OCI-LY7 (cell line): ENCODE measurements around the gene IMPA2. TPM values are rescaled to one million over a fixed set of nuclear protein-coding genes. Genes with fewer than 3 reads are reported as not detected.
"Not testable (repeated sequence)": the region's sequence is repeated elsewhere in the genome, so short reads cannot be mapped to it uniquely, and the experiment has no call there.

ENCODE experiments used
- BruUV-seq: library from RNA; stranded (reverse); fragments of 400-500 nt; replicated peaks from 2 replicates; lab custom pipeline; 2021; lab: Mats Ljungman, UMichigan
- CTCF ChIA-PET: fragments of 300-600 bp; sonication (Branson Sonifier 250); formaldehyde crosslinking; loops from one replicate; lab custom pipeline; 2022; ENCODE audit warnings: antibody characterized with exemption; ENCODE audit not compliant: unreplicated experiment; lab: Charles Lee
- POLR2A ChIA-PET: fragments of 300-600 bp; sonication (Branson Sonifier 250); formaldehyde crosslinking; loops from one replicate; lab custom pipeline; 2022; ENCODE audit warnings: antibody characterized with exemption; lab: Charles Lee
- DNase-seq: peaks from one replicate; pipeline ENCODE4 v3.0.0-alpha.2; 2015; ENCODE audit warnings: low spot score
- H2AFZ ChIP-seq: fragments of 200-600 bp; sonication (generic), shearing (Covaris generic); 2 replicates; pipeline ENCODE4 v1.6.1; 2014; ENCODE audit warnings: mild to moderate bottlenecking, antibody characterized with exemption, low read length, moderate library complexity
- H3K27ac ChIP-seq: fragments of 200-600 bp; sonication (generic); 2 replicates; pipeline ENCODE4 v1.5.1; 2014; ENCODE audit warnings: mixed run types, low read depth, mild to moderate bottlenecking, moderate library complexity, low read length, inconsistent platforms; ENCODE audit not compliant: poor library complexity, severe bottlenecking
- H3K36me3 ChIP-seq: fragments of 200-600 bp; sonication (generic); 2 replicates; pipeline ENCODE4 v1.6.1; 2014; ENCODE audit warnings: mild to moderate bottlenecking, antibody characterized with exemption, low read length, moderate library complexity, mixed read lengths; ENCODE audit not compliant: insufficient read depth
- H3K4me1 ChIP-seq: fragments of 200-600 bp; sonication (generic); 2 replicates; pipeline ENCODE4 v1.5.1; 2014; ENCODE audit warnings: mild to moderate bottlenecking, low read length; ENCODE audit not compliant: insufficient read depth, poor library complexity, severe bottlenecking
- H3K4me2 ChIP-seq: fragments of 200-600 bp; sonication (generic); 2 replicates; pipeline ENCODE4 v1.6.1; 2014; ENCODE audit warnings: mild to moderate bottlenecking, low read length
- H3K4me3 ChIP-seq: fragments of 200-600 bp; sonication (generic); 2 replicates; pipeline ENCODE4 v1.5.1; 2014; ENCODE audit warnings: mild to moderate bottlenecking, low read depth, low read length; ENCODE audit not compliant: poor library complexity, severe bottlenecking
- H3K79me2 ChIP-seq: fragments of 200-600 bp; sonication (generic); 2 replicates; pipeline ENCODE4 v1.6.1; 2016; ENCODE audit warnings: low read depth, mild to moderate bottlenecking, low read length, moderate library complexity, mixed read lengths; ENCODE audit not compliant: insufficient read depth
- H3K9me2 ChIP-seq: fragments of 200-600 bp; sonication (generic); 2 replicates; pipeline ENCODE4 v1.6.1; 2016; ENCODE audit warnings: mild to moderate bottlenecking, low read length, mixed read lengths; ENCODE audit not compliant: insufficient read depth
- H3K9me3 ChIP-seq: fragments of 200-600 bp; sonication (generic); 2 replicates; pipeline ENCODE4 v1.6.1; 2014; ENCODE audit warnings: mild to moderate bottlenecking, mixed run types, low read length, mixed read lengths
- H4K20me1 ChIP-seq: fragments of 200-600 bp; sonication (generic); 2 replicates; pipeline ENCODE4 v1.6.1; 2014; ENCODE audit warnings: mild to moderate bottlenecking, antibody characterized with exemption, low read length, moderate library complexity, mixed read lengths; ENCODE audit not compliant: insufficient read depth
- EZH2phosphoT487 ChIP-seq: fragments of 200-600 bp; sonication (generic); IDR thresholded peaks from 2 replicates; pipeline ENCODE4 v1.6.1; 2018; ENCODE audit warnings: low read depth, borderline replicate concordance, mild to moderate bottlenecking, mixed run types, antibody characterized with exemption, low read length, moderate library complexity, mixed read lengths
- intact Hi-C: fragments of 100-400 bp; cut with micrococcal nuclease; formaldehyde crosslinking; loops from one replicate; pipeline ENCODE4 v1.10.0; 2022; ENCODE audit not compliant: unreplicated experiment
- total RNA-seq, 2 experiments: library from RNA; depleted of rRNA in 1 of 2; stranded (reverse); fragments of >200 nt in 1 of 2; shearing (Covaris generic) in 1 of 2; gene quantifications; 2 replicates each; pipeline ENCODE4 v1.2.3, GENCODE V29; 2014 to 2022
- TF ChIP-seq, protein P1 (sequence below): fragments of 200-600 bp; sonication (generic); conservative IDR thresholded peaks from 2 replicates; pipeline ENCODE4 v1.5.1; 2014; ENCODE audit warnings: mild to moderate bottlenecking, antibody characterized with exemption, low read length, moderate library complexity, mixed read lengths

IMPA2 gene
- total RNA-seq, 2 experiments from 2014 or later = 51.9 to 59.0 TPM

DNA sequence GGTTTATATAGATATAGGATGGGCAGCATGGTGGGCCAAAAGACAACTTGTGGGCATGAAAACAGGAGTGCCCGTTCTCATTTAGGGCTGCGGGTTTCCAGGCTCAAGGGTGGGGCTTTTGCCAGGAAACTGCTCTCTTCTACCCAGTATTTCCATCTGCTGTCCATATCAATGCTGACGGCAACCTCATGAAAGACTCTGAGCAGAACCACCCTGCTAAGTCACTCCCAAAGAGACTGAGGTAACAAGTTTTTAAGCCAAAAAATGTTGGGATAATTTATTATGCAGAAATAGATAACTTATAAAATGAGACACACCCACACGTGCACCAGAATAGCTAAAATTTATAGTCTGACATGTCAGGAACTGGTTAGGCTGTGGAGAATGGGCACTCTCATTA is 37.1 kb upstream of the IMPA2 start:
- BruUV-seq = no TSS peak
- Histone ChIP-seq H3K36me3 (no peaks in the 10 kb centered on the region), H3K9me2 (no peaks in the 10 kb centered on the region), H4K20me1 (no peaks in the 10 kb centered on the region), H3K9me3 (no peaks in the 10 kb centered on the region), H3K27ac (no peak overlapping the region), H3K79me2 (no peaks in the 10 kb centered on the region), H3K4me3 (no peak overlapping the region), H3K4me2 (no peak overlapping the region), H3K4me1 (peaks cover 6% of the 10 kb centered on the region), H2AFZ (no peak overlapping the region)
- ChIA-PET CTCF (no interaction called here), POLR2A (interaction anchor here (1.2 kb wide), 1 partner anchor 79 kb away, joined by 3 read pairs; no protein-coding TSS in a partner anchor)
- DNase-seq = no peak
- intact Hi-C loops = no loop called here
- TF ChIP-seq, protein P1, sequence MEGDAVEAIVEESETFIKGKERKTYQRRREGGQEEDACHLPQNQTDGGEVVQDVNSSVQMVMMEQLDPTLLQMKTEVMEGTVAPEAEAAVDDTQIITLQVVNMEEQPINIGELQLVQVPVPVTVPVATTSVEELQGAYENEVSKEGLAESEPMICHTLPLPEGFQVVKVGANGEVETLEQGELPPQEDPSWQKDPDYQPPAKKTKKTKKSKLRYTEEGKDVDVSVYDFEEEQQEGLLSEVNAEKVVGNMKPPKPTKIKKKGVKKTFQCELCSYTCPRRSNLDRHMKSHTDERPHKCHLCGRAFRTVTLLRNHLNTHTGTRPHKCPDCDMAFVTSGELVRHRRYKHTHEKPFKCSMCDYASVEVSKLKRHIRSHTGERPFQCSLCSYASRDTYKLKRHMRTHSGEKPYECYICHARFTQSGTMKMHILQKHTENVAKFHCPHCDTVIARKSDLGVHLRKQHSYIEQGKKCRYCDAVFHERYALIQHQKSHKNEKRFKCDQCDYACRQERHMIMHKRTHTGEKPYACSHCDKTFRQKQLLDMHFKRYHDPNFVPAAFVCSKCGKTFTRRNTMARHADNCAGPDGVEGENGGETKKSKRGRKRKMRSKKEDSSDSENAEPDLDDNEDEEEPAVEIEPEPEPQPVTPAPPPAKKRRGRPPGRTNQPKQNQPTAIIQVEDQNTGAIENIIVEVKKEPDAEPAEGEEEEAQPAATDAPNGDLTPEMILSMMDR = no peak
- no peak for TF ChIP-seq EZH2phosphoT487

DNA sequence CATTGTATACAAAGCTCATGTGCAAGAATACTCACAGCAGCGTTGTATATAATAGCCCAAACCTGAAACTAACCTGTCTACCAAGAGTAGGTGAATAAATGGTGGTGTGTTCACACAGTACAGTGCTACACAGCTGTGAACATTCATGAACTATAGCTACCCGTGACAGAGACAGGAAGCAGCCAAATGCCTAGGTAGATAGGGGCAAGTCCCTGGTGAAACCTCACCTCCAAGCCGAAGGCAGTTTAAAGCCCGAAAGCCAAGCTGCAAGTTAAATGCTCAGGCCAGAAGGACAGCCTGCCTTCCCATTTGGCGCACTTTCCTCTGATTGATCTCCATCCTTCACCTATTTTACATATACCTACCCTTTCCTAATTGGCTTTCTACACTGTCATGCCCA is 36.5 kb upstream of the IMPA2 start:
- no peak for DNase-seq
- Histone ChIP-seq H4K20me1 (no peaks in the 10 kb centered on the region), H3K9me2 (no peaks in the 10 kb centered on the region), H3K9me3 (no peaks in the 10 kb centered on the region), H3K4me1 (peaks cover 6% of the 10 kb centered on the region), H3K36me3 (no peaks in the 10 kb centered on the region), H3K4me2 (no peak overlapping the region), H3K4me3 (no peak overlapping the region), H3K27ac (no peak overlapping the region), H2AFZ (no peak overlapping the region), H3K79me2 (no peaks in the 10 kb centered on the region)
- intact Hi-C loops = no loop called here
- no TSS peak for BruUV-seq
- TF ChIP-seq, protein P1 = no peak
- TF ChIP-seq EZH2phosphoT487 = no peak
- ChIA-PET POLR2A (interaction anchor here (1.2 kb wide), 1 partner anchor 79 kb away, joined by 3 read pairs; no protein-coding TSS in a partner anchor), CTCF (no interaction called here)

DNA sequence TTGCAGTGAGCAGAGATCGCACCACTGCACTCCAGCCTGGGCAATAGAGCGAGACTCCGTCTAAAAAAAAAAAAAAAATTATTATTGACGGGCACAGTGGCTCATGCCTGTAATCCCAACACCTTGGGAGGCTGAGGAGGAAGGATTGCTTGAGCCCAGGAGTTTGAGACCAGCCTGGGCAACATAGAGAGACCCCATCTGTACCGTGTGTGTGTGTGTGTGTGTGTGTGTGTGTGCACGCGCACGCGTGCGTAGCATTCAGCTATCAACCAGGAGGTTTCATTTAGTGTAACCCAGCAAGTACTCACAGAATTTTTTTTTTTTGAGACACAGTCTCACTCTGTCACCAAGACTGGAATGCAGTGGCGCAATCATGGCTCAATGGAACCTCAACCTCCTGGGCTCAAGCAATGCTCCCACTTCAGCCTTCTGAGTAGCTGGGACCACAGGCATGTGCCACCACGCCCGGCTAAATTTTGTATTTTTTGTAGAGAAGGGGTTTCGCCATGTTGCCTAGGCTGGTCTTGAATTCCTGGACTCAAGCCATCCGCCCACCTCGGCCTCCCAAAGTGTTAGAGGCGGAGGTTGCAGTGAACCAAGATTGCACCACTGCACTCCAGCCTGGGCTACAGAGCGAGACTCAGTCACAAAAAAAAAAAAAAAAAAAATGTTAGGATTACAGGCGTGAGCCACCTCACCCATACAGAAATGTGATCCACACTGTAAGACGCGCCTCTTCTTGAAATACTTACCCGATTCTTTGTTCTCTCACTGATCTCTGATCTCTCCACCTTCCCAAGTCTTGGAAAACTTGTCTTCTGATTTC is 35.3 kb upstream of the IMPA2 start:
- BruUV-seq, intact Hi-C loops, H3K9me3 ChIP-seq, H3K27ac ChIP-seq, H4K20me1 ChIP-seq, H3K9me2 ChIP-seq, H3K79me2 ChIP-seq, DNase-seq, H3K36me3 ChIP-seq, H3K4me1 ChIP-seq, H3K4me2 ChIP-seq, H3K4me3 ChIP-seq: not testable (repeated sequence)
- POLR2A ChIA-PET = interaction anchor here (0.7 kb wide), 2 partner anchors 10 to 267 kb away, joined by 3 to 4 read pairs; no protein-coding TSS in a partner anchor
- H2AFZ ChIP-seq = peak overlapping the region; percentile 72
- CTCF ChIA-PET = interaction anchor here (0.6 kb wide), 1 partner anchor 9 kb away, joined by 3 read pairs; no protein-coding TSS in a partner anchor
